C1 segment of cervical spinal cord (tissue), 14 donors: ENCODE data around the gene FAM149A.

Experiments used
- DNase-seq, 14 donors: peaks; one replicate each; lab custom pipeline; 2025; lab: John Stamatoyannopoulos, UW

FAM149A gene

DNA sequence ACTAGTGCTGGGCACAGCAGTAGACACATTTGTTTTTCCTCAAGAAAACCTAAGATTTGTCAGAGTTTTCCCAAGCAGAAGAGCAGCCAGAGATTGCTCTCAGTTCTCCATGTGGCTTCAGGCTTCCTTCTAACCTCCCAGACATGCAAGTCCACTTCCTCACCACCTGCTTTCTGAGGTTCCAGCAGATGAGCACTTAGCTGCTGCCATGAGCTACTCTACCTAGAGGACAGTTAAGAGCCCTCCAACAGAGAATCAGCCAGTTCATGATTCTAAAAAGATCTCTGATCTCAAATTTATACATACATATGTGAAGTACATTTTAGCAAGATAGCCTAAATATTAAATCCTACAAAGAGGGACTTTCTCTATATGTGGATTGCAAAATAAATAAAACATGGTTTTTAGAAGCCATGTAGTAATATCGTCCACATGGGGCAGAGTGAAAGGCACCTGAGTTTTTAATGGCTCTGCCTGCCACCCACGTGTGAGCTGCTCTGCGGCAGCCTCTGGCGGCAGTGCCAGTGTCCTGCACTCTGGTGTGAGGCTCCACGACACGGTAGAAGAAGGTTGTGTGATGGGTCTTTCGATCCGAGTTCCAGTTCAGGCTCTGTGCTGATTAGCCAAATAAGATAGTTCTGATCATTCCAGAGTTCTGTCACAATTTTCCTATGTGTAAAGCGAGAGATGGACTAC, 97.2 kb downstream of the FAM149A start:
- DNase-seq: peak in 1 of 14 donors; percentile 17

DNA sequence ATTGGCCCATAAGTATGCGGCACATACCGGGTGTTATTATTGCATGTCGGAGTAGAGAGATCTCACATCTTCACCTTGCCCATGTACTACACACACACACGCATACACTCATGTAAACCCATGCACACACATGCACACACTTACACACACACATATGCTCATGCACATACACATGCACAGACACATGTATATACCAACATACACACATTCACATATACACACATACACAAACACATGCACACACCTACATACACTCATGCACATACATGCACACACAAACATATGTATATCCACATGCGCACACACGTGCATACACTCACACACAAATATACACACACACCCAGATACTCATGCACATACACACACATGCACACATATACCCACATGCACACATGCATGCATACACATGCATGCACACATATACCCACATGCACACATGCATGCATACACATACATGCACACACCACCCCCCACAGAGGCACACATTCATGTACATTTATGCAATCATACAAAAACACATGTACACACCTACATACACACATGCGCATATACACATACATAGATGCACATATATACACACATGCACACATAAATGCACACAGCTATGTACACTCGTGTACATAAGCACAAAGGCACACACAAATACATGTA, 98.1 kb downstream of the FAM149A start:
- no peak for DNase-seq

DNA sequence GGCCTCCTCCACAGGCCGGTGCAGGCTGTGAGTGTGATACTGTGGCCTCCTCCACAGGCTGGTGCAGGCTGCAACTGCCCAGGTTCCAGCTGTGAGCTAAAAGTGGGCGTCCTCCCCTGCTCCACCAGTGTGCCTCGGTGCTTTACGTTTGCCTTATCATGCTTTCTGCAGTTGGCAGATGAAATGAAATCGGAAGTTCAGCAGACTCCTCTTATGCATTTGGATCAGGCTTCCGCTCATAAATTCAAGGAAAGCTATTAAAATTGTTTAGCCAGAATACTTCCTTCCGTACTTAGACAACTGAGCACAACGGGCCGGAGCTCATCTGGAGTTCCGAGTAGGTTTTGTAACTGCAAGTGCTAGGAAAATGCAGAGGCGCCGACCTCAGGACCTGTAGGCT, 98.9 kb downstream of the FAM149A start:
- no peak for DNase-seq

GRCh38 chr4:186204103-186204559, 99.6 kb downstream of the FAM149A start:
- DNase-seq: peak in 1 of 14 donors; percentile 58

- DNase-seq: no peak
Observed at GRCh38 chr4:186204686-186205085, 100.2 kb downstream of the FAM149A start.

GRCh38 chr4:186205156-186205555, 100.7 kb downstream of the FAM149A start:
- DNase-seq: no peak

DNA sequence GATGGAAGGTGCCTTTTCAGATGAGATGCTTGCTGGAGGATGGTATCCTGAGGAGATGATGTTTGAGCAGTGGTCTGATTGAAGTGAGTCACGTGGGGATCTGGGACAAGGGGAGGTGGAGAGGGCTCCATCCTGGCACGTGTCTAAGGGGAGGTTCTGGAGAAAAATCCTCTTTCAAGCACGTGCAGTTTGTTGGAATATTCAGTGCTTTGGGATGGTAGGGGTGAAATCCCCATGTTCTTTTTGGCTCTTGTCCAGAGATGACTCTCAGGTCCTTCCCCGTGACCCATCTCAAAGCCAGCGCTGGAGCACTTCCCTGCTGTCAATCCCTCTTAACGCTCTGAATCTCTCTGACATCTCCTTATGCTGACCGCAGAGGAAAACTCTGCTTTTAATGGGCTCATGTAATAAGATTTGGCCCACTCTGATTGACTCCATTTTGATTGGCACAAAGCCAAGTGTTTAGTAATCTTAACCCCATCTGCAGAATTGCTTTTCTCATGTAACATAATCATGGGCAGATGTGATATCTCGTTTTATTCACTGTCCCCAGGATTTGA, 112.0 kb downstream of the FAM149A start:
- DNase-seq: no peak

DNA sequence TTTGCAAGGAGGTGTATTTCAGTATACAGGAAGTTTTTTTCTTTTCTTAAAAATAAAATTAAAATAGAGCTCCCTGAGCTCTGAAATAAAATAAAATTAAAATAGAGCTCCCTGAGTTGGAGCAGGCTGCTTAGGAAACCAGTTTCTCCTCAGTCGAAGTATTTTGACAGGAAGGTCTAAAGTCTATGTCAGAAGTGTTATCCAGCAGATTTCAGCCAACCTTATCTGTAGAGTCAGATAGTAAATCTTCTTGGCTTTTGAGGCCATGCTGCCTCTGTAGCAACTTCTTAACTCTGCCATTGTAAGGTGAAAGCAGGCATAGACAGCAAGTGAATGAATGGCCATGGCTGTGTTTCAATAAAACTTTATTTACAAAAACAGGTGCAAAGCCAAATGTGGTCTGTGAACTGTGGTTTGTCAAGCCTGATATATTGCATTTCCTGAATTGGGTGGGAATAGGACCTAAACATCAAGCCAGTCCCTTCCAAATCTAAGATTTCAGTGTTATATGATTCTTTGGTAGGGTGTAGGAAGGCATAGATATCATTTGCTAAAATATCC, 113.3 kb downstream of the FAM149A start:
- DNase-seq: no peak

DNA sequence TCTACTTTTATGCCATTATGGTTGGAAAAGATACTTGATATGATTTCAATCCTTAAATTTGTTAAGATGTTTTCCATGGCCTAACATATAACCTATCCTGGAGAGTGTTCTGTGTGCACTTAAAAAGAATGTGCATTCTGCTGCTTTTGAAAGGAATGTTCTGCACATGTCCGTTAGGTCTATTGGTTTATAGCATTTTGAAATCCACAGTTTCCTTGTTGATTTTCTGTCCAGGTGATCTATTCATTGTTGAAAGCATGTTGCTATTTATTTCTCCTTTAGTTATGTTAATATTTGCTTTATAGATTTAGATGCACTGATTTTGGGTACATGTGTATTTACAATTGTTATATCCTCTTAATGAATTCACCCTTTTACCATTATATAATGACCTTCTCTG, 117.1 kb downstream of the FAM149A start:
- no peak for DNase-seq
